DOHH2 (cell line): ENCODE measurements around the gene M6PR.
"Not testable (repeated sequence)": the region's sequence is repeated elsewhere in the genome, so short reads cannot be mapped to it uniquely, and the experiment has no call there.

Experiments
- H3F3A ChIP-seq: fragments of 200-600 bp; sonication (generic), shearing (Covaris generic); 2 replicates; pipeline ENCODE4 v1.6.0; 2016; ENCODE audit warnings: antibody characterized with exemption, mild to moderate bottlenecking; ENCODE audit not compliant: control insufficient read depth, insufficient read depth
- H3K27ac ChIP-seq: fragments of 200-600 bp; sonication (generic); 2 replicates; pipeline ENCODE4 v1.5.1; 2014; ENCODE audit warnings: low read depth, mild to moderate bottlenecking, low read length, moderate library complexity
- H3K27me3 ChIP-seq: fragments of 200-600 bp; sonication (generic); 2 replicates; pipeline ENCODE4 v1.6.1; 2014; ENCODE audit warnings: mild to moderate bottlenecking, low read length, mixed read lengths; ENCODE audit not compliant: control insufficient read depth
- H3K36me3 ChIP-seq: fragments of 200-600 bp; sonication (generic); 2 replicates; pipeline ENCODE4 v1.6.1; 2014; ENCODE audit warnings: mild to moderate bottlenecking, low read length, moderate library complexity, mixed read lengths; ENCODE audit not compliant: control insufficient read depth
- H3K4me1 ChIP-seq: fragments of 200-600 bp; sonication (generic); 2 replicates; pipeline ENCODE4 v1.6.1; 2014; ENCODE audit warnings: mild to moderate bottlenecking, low read length, mixed read lengths; ENCODE audit not compliant: control insufficient read depth
- H3K4me2 ChIP-seq: fragments of 200-600 bp; sonication (generic); 2 replicates; pipeline ENCODE4 v1.6.0; 2014; ENCODE audit warnings: mild to moderate bottlenecking, low read length, moderate library complexity
- H3K4me3 ChIP-seq: fragments of 200-600 bp; sonication (generic); 2 replicates; pipeline ENCODE4 v1.5.1; 2014; ENCODE audit warnings: mild to moderate bottlenecking, low read length, mixed read lengths
- H3K79me2 ChIP-seq: fragments of 200-600 bp; sonication (generic); 2 replicates; pipeline ENCODE4 v1.6.1; 2014; ENCODE audit warnings: mild to moderate bottlenecking, low read length, mixed read lengths; ENCODE audit not compliant: control insufficient read depth
- H3K9me2 ChIP-seq: fragments of 200-600 bp; sonication (generic); replicated peaks from 2 replicates; pipeline ENCODE4 v1.6.1; 2014; ENCODE audit warnings: mild to moderate bottlenecking, low read length, mixed read lengths; ENCODE audit not compliant: control insufficient read depth
- H3K9me3 ChIP-seq: fragments of 200-600 bp; sonication (generic); 2 replicates; pipeline ENCODE4 v1.6.1; 2014; ENCODE audit warnings: antibody characterized with exemption, low read length, mixed read lengths; ENCODE audit not compliant: control insufficient read depth, insufficient read depth
- H4K20me1 ChIP-seq: fragments of 200-600 bp; sonication (generic); 2 replicates; pipeline ENCODE4 v1.6.0; 2014; ENCODE audit warnings: low read depth, mild to moderate bottlenecking, antibody characterized with exemption, low read length, moderate library complexity; ENCODE audit not compliant: control insufficient read depth, insufficient read depth
- CTCF ChIP-seq: fragments of 200-600 bp; sonication (generic); IDR thresholded peaks from one replicate; pipeline ENCODE4 v1.5.1; 2014; ENCODE audit warnings: antibody characterized with exemption, mild to moderate bottlenecking, low read depth, low read length; ENCODE audit not compliant: poor library complexity, severe bottlenecking
- EZH2phosphoT487 ChIP-seq: fragments of 200-600 bp; sonication (generic); IDR thresholded peaks from 2 replicates; pipeline ENCODE4 v1.6.1; 2017; ENCODE audit warnings: borderline replicate concordance, mild to moderate bottlenecking, antibody characterized with exemption, low read length, moderate library complexity, mixed read lengths

The M6PR gene

GRCh38 chr12:8943565-8944186, 5.8 kb downstream of the M6PR start:
- no peak overlapping the region for H3K4me2 ChIP-seq
- H3K27me3 ChIP-seq, result no peaks in the 10 kb centered on the region
- peaks cover 2% of the 10 kb centered on the region for H3F3A ChIP-seq
- peaks cover 20% of the 10 kb centered on the region for H4K20me1 ChIP-seq
- no peaks in the 10 kb centered on the region for H3K9me3 ChIP-seq
- H3K9me2 ChIP-seq, result no peaks in the 10 kb centered on the region
- H3K4me3 ChIP-seq, result no peak overlapping the region
- H3K4me1 ChIP-seq, result peaks cover 22% of the 10 kb centered on the region
- no peak overlapping the region for H3K27ac ChIP-seq
- H3K79me2 ChIP-seq, result peaks cover 41% of the 10 kb centered on the region
- peaks cover 70% of the 10 kb centered on the region for H3K36me3 ChIP-seq
- no peak for TF ChIP-seq CTCF
- TF ChIP-seq EZH2phosphoT487, result no peak

GRCh38 chr12:8941691-8942478, 7.6 kb downstream of the M6PR start:
- H3K27me3 ChIP-seq, result no peaks in the 10 kb centered on the region
- H3K27ac ChIP-seq, result no peak overlapping the region
- TF ChIP-seq EZH2phosphoT487 (no peak), CTCF (no peak)
- peaks cover 8% of the 10 kb centered on the region; the same call in 1 of the 2 replicates for H4K20me1 ChIP-seq
- H3K4me2 ChIP-seq, result no peak overlapping the region
- H3K9me2 ChIP-seq, result no peaks in the 10 kb centered on the region
- H3K36me3 ChIP-seq, result peaks cover 74% of the 10 kb centered on the region
- H3K4me1 ChIP-seq, result peaks cover 7% of the 10 kb centered on the region
- no peak overlapping the region for H3K4me3 ChIP-seq
- H3K79me2 ChIP-seq, result peaks cover 23% of the 10 kb centered on the region
- H3K9me3 ChIP-seq, result no peaks in the 10 kb centered on the region
- peaks cover 6% of the 10 kb centered on the region for H3F3A ChIP-seq

GRCh38 chr12:8937842-8938442, 11.5 kb downstream of the M6PR start:
- H4K20me1 ChIP-seq, H3K27me3 ChIP-seq, H3K79me2 ChIP-seq, H3K4me1 ChIP-seq, H3K4me2 ChIP-seq, H3K4me3 ChIP-seq, H3F3A ChIP-seq, H3K27ac ChIP-seq, H3K9me2 ChIP-seq, H3K9me3 ChIP-seq: not testable (repeated sequence)
- H3K36me3 ChIP-seq, result peaks cover 49% of the 10 kb centered on the region

- no peaks in the 10 kb centered on the region for H3K9me2 ChIP-seq
- H3K27ac ChIP-seq, result no peak overlapping the region
- H3K79me2 ChIP-seq, result no peaks in the 10 kb centered on the region
- no peaks in the 10 kb centered on the region for H3K27me3 ChIP-seq
- no peaks in the 10 kb centered on the region for H3K4me1 ChIP-seq
- 0 out of 2 replicates have a peak, but pooled peaks cover 1% of the 10 kb centered on the region for H4K20me1 ChIP-seq
- peaks cover 41% of the 10 kb centered on the region for H3K36me3 ChIP-seq
- TF ChIP-seq CTCF (no peak), EZH2phosphoT487 (no peak)
- H3K4me3 ChIP-seq, result no peak overlapping the region
- no peaks in the 10 kb centered on the region for H3K9me3 ChIP-seq
- no peak overlapping the region for H3K4me2 ChIP-seq
- H3F3A ChIP-seq, result peaks cover 8% of the 10 kb centered on the region
Measured at GRCh38 chr12:8936735-8937134, 12.7 kb downstream of the M6PR start.

GRCh38 chr12:8934080-8934479, 15.4 kb downstream of the M6PR start:
- not testable (repeated sequence) for H3K27ac ChIP-seq, H3K9me2 ChIP-seq, H3K4me3 ChIP-seq, H3K79me2 ChIP-seq, H3K4me1 ChIP-seq, H3F3A ChIP-seq, H3K9me3 ChIP-seq, H4K20me1 ChIP-seq, H3K27me3 ChIP-seq, H3K4me2 ChIP-seq
- H3K36me3 ChIP-seq, result peaks cover 43% of the 10 kb centered on the region
